CD4-positive, alpha-beta T cell (primary cell): ENCODE measurements around the gene PTPRN2. TPM values are rescaled to one million over a fixed set of nuclear protein-coding genes. Genes with fewer than 3 reads are reported as not detected.

Experiments
- ATAC-seq: fragments of 200-7000 bp; cut with Tn5 transposase; one replicate; pipeline ENCODE4 v1.10.0; 2022; ENCODE audit warnings: mild to moderate bottlenecking; ENCODE audit not compliant: poor library complexity
- CTCF ChIA-PET: fragments of 350-600 bp; sonication (Branson Sonifier 250); formaldehyde crosslinking; loops from one replicate; lab custom pipeline; 2021; ENCODE audit warnings: antibody characterized with exemption, inconsistent platforms; lab: Charles Lee
- POLR2A ChIA-PET: fragments of 350-600 bp; sonication (Branson Sonifier 250); formaldehyde crosslinking; loops from one replicate; lab custom pipeline; 2021; ENCODE audit warnings: antibody characterized with exemption, inconsistent platforms; lab: Charles Lee
- DNase-seq, 14 experiments: peaks; one replicate each; pipeline ENCODE4 v3.0.0-alpha.2; 2013 to 2020; ENCODE audit warnings: mixed read lengths in 2 of 14
- H3K27ac ChIP-seq, 2 donors: one replicate each; pipeline versions ENCODE4 v1.5.1 to v1.7.0; 2013; ENCODE audit warnings: low read length in 2 of 2, low read depth in 1 of 2, mild to moderate bottlenecking in 1 of 2
- H3K27me3 ChIP-seq, 2 experiments: 1 replicate in 1 of 2; 2 replicates in 1 of 2; pipeline versions ENCODE4 v1.6.1 to v1.7.0; 2013; ENCODE audit warnings: low read length in 2 of 2, control low read depth in 1 of 2, mild to moderate bottlenecking in 1 of 2, moderate library complexity in 1 of 2; ENCODE audit not compliant: insufficient read depth in 2 of 2, control insufficient read depth in 1 of 2
- H3K36me3 ChIP-seq: one replicate; pipeline ENCODE4 v1.6.1; 2013; ENCODE audit warnings: low read length, control low read depth; ENCODE audit not compliant: insufficient read depth
- H3K4me1 ChIP-seq: one replicate; pipeline ENCODE4 v1.6.1; 2013; ENCODE audit warnings: low read length, control low read depth; ENCODE audit not compliant: insufficient read depth
- H3K4me3 ChIP-seq: one replicate; pipeline ENCODE4 v1.5.1; 2013; ENCODE audit warnings: mild to moderate bottlenecking, low read length, moderate library complexity
- H3K9me3 ChIP-seq, 2 experiments: 1 replicate in 1 of 2; 2 replicates in 1 of 2; pipeline versions ENCODE4 v1.6.1 to v1.7.0; 2013; ENCODE audit warnings: low read length in 2 of 2, mild to moderate bottlenecking in 2 of 2, control low read depth in 1 of 2, moderate library complexity in 1 of 2; ENCODE audit not compliant: control insufficient read depth in 1 of 2, insufficient read depth in 1 of 2
- H3K27ac Mint-ChIP-seq: one replicate; pipeline ENCODE4 v1.8.0; 2020; ENCODE audit warnings: mixed read lengths
- H3K27me3 Mint-ChIP-seq: one replicate; pipeline ENCODE4 v1.8.0; 2021; ENCODE audit warnings: mixed read lengths
- H3K36me3 Mint-ChIP-seq: one replicate; pipeline ENCODE4 v1.8.0; 2021; ENCODE audit warnings: low read depth, mixed read lengths
- H3K4me1 Mint-ChIP-seq: one replicate; pipeline ENCODE4 v1.8.0; 2021; ENCODE audit warnings: low read depth, mixed read lengths
- H3K4me3 Mint-ChIP-seq: one replicate; pipeline ENCODE4 v1.8.0; 2020; ENCODE audit warnings: mild to moderate bottlenecking, mixed read lengths
- H3K9me3 Mint-ChIP-seq: one replicate; pipeline ENCODE4 v1.8.0; 2020; ENCODE audit warnings: mixed read lengths
- intact Hi-C, 2 experiments: fragments of 100-400 bp; cut with DNase I in 1 of 2; cut with micrococcal nuclease in 1 of 2; formaldehyde crosslinking; loops; one replicate each; pipeline versions ENCODE4 v1.15.1 to v1.9.0; 2023 to 2025; cut with DNase I, micrococcal nuclease
- total RNA-seq, 174 experiments: library from RNA in 2 of 174; stranded (reverse) in 2 of 174; gene quantifications; one replicate each; pipeline ENCODE4 v1.2.3 and lab custom pipeline; 2021 to 2026
- TF ChIP-seq, protein P1 (sequence below): fragments of 200-600 bp; IDR thresholded peaks from one replicate; pipeline ENCODE4 v1.8.0; 2022; ENCODE audit warnings: antibody characterized with exemption, mild to moderate bottlenecking

PTPRN2 gene
- total RNA-seq, 2 experiments from 2014 or later, result 0.34 to 0.44 TPM

DNA sequence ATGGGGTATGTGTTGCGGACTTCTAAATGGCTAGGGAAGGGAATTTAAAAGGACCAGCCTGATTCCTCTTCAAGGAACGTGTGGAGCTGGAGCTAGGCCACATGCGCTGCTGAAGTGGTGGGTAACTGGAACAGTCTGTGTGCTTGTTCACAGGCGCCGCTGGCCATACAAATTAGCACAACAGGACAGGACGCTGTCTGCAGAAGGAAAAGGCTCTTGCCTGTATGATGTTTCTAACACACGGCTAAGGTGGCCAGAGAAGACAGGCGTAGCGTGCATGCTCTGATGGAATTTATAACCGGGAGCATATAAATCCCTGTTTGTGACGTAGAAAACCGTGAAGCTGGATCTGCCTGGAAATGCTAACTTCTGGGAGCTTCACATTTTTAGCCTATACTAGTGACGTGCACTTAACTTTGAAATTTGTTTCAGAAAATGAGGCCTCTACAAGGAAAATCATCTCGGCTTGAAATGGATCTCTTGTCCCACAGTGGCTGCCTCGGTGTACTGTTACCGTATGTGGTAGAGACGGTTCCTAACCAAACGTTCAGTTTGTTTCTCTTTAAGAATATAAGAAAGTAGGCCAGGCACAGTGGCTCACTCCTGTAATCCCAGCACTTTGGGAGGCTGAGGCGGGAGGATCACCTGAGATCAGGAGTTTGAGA lies 569.4 kb downstream of the PTPRN2 start:
- ChIA-PET POLR2A (no interaction called here), CTCF (no interaction called here)
- Mint-ChIP-seq H3K9me3 (no peaks in the 10 kb centered on the region), H3K36me3 (no peaks in the 10 kb centered on the region), H3K27ac (no peak overlapping the region), H3K27me3 (peaks cover 3% of the 10 kb centered on the region), H3K4me3 (no peak overlapping the region), H3K4me1 (no peaks in the 10 kb centered on the region)
- H3K9me3 ChIP-seq, result peaks cover 0 to 6% of the 10 kb centered on the region in 2 experiments
- no peak overlapping the region for H3K27ac ChIP-seq
- H3K4me3 ChIP-seq, result no peak overlapping the region
- intact Hi-C loops, result no loop called here
- H3K4me1 ChIP-seq, result no peaks in the 10 kb centered on the region
- peaks cover 0 to 6% of the 10 kb centered on the region in 2 experiments for H3K27me3 ChIP-seq
- DNase-seq (peak in 1 of 14 experiments; percentile 11), ATAC-seq (no peak)
- TF ChIP-seq, protein P1, sequence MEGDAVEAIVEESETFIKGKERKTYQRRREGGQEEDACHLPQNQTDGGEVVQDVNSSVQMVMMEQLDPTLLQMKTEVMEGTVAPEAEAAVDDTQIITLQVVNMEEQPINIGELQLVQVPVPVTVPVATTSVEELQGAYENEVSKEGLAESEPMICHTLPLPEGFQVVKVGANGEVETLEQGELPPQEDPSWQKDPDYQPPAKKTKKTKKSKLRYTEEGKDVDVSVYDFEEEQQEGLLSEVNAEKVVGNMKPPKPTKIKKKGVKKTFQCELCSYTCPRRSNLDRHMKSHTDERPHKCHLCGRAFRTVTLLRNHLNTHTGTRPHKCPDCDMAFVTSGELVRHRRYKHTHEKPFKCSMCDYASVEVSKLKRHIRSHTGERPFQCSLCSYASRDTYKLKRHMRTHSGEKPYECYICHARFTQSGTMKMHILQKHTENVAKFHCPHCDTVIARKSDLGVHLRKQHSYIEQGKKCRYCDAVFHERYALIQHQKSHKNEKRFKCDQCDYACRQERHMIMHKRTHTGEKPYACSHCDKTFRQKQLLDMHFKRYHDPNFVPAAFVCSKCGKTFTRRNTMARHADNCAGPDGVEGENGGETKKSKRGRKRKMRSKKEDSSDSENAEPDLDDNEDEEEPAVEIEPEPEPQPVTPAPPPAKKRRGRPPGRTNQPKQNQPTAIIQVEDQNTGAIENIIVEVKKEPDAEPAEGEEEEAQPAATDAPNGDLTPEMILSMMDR, result no peak
- no peaks in the 10 kb centered on the region for H3K36me3 ChIP-seq

DNA sequence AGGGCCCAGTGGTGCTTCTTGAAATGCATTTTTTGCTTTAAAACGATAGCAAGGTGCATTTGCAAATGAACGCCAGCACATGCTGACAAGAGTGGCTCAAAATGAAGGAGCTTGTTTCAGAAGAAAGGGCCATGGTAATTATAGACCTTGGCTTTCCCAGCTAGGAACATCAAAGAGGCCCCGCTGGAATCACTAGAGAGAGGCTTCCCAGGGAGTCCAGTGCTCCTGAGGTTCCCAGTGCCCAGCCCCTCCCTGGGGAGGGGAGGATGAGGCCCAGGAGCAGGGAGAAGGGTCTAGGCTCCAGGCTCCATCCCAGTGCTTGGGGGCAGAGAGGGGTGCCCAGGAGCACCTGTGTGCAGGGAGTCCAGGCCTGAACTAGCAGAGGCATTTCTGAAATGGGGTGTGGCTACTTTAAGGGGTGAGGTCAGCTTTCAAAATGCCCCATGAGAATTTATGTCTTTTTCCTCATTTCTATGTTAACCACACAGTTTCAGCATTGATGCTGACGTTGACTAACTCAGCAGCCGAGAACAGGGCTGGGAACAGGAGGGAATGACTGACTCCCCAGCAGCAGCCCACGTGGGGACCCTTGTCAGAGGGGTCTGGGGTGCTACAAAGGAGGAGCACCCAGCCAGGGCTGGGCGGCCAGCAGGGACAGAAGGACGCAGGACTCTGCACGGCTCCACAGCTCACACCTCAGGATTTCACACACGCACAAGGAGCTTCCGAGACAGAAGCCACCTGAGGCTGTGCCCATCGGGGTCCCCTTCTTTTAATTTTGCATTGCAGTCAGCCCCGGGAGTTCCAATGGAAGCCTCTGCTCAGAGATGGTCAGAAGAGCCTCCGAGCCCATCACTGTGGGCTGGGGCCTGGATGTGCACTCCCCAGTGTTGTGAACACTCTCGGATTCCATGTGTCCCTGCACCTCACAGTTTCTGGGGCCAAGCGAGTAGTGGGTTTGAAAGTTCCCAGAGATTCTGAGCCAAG lies 570.2 kb downstream of the PTPRN2 start:
- no peaks in the 10 kb centered on the region for H3K4me1 ChIP-seq
- POLR2A ChIA-PET, result no interaction called here
- ATAC-seq, result no peak

More for the DNA sequence above, 570.2 kb downstream of the PTPRN2 start:
- no peak overlapping the region for H3K4me3 ChIP-seq
- peak in 1 of 14 experiments; percentile 22 for DNase-seq
- H3K36me3 Mint-ChIP-seq, result no peaks in the 10 kb centered on the region
- no peak overlapping the region for H3K27ac Mint-ChIP-seq
- no peaks in the 10 kb centered on the region for H3K4me1 Mint-ChIP-seq
- intact Hi-C loops, result no loop called here
- no peaks in the 10 kb centered on the region for H3K36me3 ChIP-seq
- CTCF ChIA-PET, result no interaction called here
- H3K27ac ChIP-seq, result no peak overlapping the region
- TF ChIP-seq, protein P1, result no peak
- H3K27me3 Mint-ChIP-seq, result peaks cover 3% of the 10 kb centered on the region
- H3K4me3 Mint-ChIP-seq, result no peak overlapping the region
- no peaks in the 10 kb centered on the region for H3K9me3 Mint-ChIP-seq
- peaks cover 0 to 7% of the 10 kb centered on the region in 2 experiments for H3K9me3 ChIP-seq
- peaks cover 0 to 6% of the 10 kb centered on the region in 2 experiments for H3K27me3 ChIP-seq
